H1 (cell line): ENCODE data around the gene BZW2. TPM values are rescaled to one million over a fixed set of nuclear protein-coding genes. Genes with fewer than 3 reads are reported as not detected.

Experiments
- CBX8 ChIP-seq: fragments of 300-800, 300-1000 bp; sonication (generic); IDR thresholded peaks from 2 replicates; pipeline ENCODE4 v1.7.1; 2016; ENCODE audit warnings: low read depth, low read length, borderline replicate concordance
- PHF8 ChIP-seq: fragments of 200-600 bp; sonication (generic); conservative IDR thresholded peaks from 2 replicates; pipeline ENCODE4 v1.7.1; 2012; ENCODE audit warnings: low read depth, mild to moderate bottlenecking, inconsistent platforms, low read length, moderate library complexity
- RAD21 ChIP-seq, 2 experiments: IDR thresholded peaks in 1 of 2; conservative IDR thresholded peaks in 1 of 2; 2 replicates each; pipeline ENCODE4 v1.6.1; 2011; ENCODE audit warnings: low read depth in 2 of 2, low read length in 2 of 2, improper control_type of control experiment in 1 of 2, inconsistent platforms in 1 of 2, mild to moderate bottlenecking in 1 of 2, moderate library complexity in 1 of 2
- SIRT6 ChIP-seq: IDR thresholded peaks from one replicate; pipeline ENCODE4 v1.7.1; 2012; ENCODE audit warnings: low read length, inconsistent platforms
- SRF ChIP-seq: IDR thresholded peaks from 2 replicates; pipeline ENCODE4 v1.6.1; 2011; ENCODE audit warnings: mild to moderate bottlenecking, low read depth, low read length, moderate library complexity
- ZNF274 ChIP-seq: IDR thresholded peaks from 2 replicates; pipeline ENCODE4 v1.7.0; 2012; ENCODE audit warnings: low read length, borderline replicate concordance; ENCODE audit errors: extremely low read depth
- polyA plus RNA-seq, 7 experiments: library from polyadenylated mRNA; depleted of rRNA in 3 of 7; stranded (reverse) in 5 of 7; unstranded in 2 of 7; fragments of >200 nt in 5 of 7; fragments of 200-250 nt in 2 of 7; gene quantifications; 1 replicate in 5 of 7; 2 replicates in 1 of 7; 4 replicates in 1 of 7; pipeline versions ENCODE4 v1.2.1 to v1.2.3, GENCODE V29; 2011 to 2013; ENCODE audit warnings: missing spikeins in 2 of 7, mixed read lengths in 2 of 7
- total RNA-seq: library from RNA; stranded (reverse); fragmentation: NEBNext Ultra II Directional; extraction: Animal tissue kit (Norgen Biotek cat#: 25700); gene quantifications from 2 replicates; pipeline ENCODE4 v1.2.1, GENCODE V29; 2021
- TF ChIP-seq, protein P1 (sequence below): fragments of 300-600 bp; sonication (generic); IDR thresholded peaks from 2 replicates; pipeline ENCODE4 v1.7.1; 2012; ENCODE audit warnings: low read length, moderate library complexity, mild to moderate bottlenecking, inconsistent platforms; ENCODE audit not compliant: insufficient replicate concordance

Gene BZW2
- total and polyA plus RNA-seq, 2 of the 8 experiments (the other 6 are each of a cell fraction or from before 2014, with no cell fraction given): 32.3 to 103 TPM

DNA sequence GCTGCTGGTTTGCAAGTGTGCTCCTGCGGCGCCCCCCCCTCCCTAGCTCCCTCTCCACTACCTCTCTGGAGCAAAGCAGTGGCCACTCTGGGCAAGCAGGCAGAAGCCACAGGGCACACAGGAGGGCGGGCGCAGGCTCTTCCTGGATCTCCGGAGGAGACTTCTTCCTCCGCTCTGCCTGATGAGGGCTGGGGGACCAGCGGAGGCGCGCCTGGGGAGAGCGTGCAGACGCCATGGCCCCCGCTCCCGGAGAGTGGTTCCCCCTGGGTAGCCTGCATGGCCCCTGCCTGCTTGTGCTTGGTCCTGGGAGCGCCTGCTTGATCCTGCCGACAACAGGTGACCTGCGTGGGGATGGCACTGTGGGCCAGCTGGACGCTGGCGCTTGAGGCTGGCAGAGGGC, 29.4 kb upstream of the BZW2 start (continued):
- TF ChIP-seq, protein P1, sequence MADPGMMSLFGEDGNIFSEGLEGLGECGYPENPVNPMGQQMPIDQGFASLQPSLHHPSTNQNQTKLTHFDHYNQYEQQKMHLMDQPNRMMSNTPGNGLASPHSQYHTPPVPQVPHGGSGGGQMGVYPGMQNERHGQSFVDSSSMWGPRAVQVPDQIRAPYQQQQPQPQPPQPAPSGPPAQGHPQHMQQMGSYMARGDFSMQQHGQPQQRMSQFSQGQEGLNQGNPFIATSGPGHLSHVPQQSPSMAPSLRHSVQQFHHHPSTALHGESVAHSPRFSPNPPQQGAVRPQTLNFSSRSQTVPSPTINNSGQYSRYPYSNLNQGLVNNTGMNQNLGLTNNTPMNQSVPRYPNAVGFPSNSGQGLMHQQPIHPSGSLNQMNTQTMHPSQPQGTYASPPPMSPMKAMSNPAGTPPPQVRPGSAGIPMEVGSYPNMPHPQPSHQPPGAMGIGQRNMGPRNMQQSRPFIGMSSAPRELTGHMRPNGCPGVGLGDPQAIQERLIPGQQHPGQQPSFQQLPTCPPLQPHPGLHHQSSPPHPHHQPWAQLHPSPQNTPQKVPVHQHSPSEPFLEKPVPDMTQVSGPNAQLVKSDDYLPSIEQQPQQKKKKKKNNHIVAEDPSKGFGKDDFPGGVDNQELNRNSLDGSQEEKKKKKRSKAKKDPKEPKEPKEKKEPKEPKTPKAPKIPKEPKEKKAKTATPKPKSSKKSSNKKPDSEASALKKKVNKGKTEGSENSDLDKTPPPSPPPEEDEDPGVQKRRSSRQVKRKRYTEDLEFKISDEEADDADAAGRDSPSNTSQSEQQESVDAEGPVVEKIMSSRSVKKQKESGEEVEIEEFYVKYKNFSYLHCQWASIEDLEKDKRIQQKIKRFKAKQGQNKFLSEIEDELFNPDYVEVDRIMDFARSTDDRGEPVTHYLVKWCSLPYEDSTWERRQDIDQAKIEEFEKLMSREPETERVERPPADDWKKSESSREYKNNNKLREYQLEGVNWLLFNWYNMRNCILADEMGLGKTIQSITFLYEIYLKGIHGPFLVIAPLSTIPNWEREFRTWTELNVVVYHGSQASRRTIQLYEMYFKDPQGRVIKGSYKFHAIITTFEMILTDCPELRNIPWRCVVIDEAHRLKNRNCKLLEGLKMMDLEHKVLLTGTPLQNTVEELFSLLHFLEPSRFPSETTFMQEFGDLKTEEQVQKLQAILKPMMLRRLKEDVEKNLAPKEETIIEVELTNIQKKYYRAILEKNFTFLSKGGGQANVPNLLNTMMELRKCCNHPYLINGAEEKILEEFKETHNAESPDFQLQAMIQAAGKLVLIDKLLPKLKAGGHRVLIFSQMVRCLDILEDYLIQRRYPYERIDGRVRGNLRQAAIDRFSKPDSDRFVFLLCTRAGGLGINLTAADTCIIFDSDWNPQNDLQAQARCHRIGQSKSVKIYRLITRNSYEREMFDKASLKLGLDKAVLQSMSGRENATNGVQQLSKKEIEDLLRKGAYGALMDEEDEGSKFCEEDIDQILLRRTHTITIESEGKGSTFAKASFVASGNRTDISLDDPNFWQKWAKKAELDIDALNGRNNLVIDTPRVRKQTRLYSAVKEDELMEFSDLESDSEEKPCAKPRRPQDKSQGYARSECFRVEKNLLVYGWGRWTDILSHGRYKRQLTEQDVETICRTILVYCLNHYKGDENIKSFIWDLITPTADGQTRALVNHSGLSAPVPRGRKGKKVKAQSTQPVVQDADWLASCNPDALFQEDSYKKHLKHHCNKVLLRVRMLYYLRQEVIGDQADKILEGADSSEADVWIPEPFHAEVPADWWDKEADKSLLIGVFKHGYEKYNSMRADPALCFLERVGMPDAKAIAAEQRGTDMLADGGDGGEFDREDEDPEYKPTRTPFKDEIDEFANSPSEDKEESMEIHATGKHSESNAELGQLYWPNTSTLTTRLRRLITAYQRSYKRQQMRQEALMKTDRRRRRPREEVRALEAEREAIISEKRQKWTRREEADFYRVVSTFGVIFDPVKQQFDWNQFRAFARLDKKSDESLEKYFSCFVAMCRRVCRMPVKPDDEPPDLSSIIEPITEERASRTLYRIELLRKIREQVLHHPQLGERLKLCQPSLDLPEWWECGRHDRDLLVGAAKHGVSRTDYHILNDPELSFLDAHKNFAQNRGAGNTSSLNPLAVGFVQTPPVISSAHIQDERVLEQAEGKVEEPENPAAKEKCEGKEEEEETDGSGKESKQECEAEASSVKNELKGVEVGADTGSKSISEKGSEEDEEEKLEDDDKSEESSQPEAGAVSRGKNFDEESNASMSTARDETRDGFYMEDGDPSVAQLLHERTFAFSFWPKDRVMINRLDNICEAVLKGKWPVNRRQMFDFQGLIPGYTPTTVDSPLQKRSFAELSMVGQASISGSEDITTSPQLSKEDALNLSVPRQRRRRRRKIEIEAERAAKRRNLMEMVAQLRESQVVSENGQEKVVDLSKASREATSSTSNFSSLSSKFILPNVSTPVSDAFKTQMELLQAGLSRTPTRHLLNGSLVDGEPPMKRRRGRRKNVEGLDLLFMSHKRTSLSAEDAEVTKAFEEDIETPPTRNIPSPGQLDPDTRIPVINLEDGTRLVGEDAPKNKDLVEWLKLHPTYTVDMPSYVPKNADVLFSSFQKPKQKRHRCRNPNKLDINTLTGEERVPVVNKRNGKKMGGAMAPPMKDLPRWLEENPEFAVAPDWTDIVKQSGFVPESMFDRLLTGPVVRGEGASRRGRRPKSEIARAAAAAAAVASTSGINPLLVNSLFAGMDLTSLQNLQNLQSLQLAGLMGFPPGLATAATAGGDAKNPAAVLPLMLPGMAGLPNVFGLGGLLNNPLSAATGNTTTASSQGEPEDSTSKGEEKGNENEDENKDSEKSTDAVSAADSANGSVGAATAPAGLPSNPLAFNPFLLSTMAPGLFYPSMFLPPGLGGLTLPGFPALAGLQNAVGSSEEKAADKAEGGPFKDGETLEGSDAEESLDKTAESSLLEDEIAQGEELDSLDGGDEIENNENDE: no peak
- TF ChIP-seq CBX8: no peak
- TF ChIP-seq RAD21 (IDR thresholded peaks at IDR 0.05 in 1 of 2, conservative IDR thresholded peaks at IDR 0.05 in 1 of 2; ENCODE audit: low read depth in 2 of 2, low read length in 2 of 2): no peak
- TF ChIP-seq PHF8: no peak
- TF ChIP-seq SRF: no peak
- TF ChIP-seq ZNF274: no peak
- TF ChIP-seq SIRT6: no peak
